Right renal cortex interstitium (tissue), 3 donors: ENCODE measurements around the gene AFAP1L2. TPM values are rescaled to one million over a fixed set of nuclear protein-coding genes. Genes with fewer than 3 reads are reported as not detected.

Experiments used
- DNase-seq, 3 donors: peaks; one replicate each; pipeline ENCODE4 v3.0.0-alpha.2; 2013; ENCODE audit warnings: low read depth in 3 of 3, low spot score in 2 of 3
- polyA plus RNA-seq, 3 donors: library from polyadenylated mRNA; unstranded; fragments of 120-200 nt; gene quantifications; one replicate each; pipeline ENCODE4 v1.2.1, GENCODE V29; 2013; ENCODE audit not compliant: insufficient read length in 3 of 3

The AFAP1L2 gene
- polyA plus RNA-seq, 3 donors: 42.2 to 48.0 (median 44.4) TPM

DNA sequence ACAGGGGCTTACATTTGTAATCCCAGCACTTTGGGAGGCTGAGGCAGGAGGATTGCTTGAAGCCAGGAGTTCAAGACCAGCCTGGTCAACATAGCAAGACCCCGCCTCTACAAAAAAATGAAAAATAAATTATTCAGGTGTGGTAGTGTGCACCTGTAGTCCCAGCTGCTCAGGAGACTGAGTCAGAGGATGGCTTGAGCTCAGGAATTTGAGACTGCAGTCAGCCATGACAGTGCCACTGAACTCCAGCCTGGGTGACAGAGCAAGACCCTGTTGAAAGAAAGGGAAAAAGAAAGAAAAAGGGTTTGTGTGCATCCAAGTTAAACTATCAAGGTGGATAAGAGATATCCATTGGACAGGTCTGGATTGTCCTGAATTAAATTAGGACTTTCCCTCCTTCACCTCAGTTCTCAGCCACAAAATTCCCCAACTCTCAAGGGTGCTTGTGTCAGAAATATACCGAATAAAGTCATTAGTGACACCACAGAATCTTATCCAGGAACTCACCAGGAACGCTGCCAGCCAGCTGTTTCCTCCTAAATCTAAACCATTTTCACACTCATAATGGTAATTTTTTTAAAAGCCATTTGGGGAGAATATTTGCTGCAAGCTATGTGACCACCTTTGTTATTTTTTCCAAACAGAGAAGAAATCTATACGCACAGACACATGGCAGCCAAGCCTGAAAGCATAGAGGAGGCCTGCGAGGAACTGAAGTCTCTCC is 12.0 kb downstream of the AFAP1L2 start:
- no peak for DNase-seq

DNA sequence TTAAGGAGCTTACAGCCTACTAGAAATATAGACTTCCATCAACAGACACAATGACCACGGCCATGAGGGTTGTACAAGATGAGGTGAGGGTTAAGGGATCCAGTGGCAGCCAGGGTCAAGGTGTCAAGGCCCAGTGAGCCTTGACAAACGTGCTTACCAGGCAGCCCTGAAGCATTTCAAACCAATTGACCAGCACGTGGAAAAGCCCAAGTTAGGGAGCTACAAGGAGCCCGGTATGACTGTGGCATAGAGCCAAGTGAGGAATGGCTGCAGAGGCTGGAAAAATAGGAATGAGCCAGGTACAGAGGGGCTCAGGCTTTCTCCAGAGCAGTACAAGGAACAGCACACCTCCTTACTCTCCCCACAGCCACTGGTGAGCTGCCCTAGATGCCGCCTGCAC is 12.7 kb downstream of the AFAP1L2 start:
- no peak for DNase-seq

DNA sequence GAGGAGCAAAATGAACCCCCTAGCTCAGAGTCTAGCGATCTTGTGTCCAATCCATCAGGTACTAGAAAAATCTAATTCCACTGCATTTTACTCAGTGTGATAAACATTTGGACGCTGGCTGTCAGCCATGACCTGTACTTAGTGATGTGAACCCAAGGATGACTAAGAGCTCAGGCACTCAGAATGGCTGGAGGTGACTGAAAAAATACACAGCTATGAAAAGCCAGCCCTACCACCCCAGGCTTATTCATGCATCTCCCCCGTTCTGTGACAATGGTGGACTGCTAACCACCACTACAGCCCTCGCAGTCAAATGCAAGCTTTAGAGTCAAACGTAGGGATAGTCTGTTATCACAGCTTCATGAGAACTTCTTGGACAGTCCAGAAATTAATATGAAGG is 14.9 kb downstream of the AFAP1L2 start:
- no peak for DNase-seq

DNA sequence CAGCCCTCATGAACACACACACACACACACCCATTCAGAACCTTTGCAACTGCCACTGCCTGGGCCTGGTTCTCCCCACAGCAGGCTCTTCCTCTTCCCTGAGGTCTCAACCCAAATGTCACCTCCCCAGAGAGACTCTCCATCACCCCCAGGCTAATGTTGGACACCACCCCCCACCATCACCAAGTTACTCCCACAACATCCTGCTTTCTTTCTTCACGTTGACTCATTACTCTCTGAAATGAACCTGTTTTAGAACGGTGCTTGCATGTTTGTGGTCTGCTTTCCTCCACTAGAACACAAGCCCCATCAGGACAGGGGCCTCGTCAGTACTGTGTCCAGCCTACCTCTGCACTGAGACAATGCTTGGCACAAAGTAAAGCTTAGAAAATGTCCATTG is 16.0 kb downstream of the AFAP1L2 start:
- DNase-seq: no peak

DNA sequence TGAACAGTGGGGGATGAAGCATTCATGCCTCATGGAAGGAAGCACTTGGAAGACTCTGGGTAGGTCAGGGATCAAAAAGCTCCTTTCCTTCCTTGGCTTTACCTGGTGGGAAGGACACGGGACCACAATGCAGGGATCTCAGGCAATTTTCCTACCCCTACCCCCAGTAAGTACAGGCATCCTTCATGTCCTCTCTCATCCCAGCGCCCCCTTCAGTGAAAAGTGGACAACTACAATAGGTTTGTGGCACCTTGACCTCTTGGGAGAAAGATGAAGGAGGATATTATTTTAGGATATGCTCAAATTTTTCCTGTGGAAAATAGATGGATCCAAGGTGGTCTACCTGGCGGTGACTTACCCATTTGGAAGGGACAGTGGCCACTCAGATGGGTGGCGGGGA is 16.5 kb downstream of the AFAP1L2 start:
- no peak for DNase-seq

DNA sequence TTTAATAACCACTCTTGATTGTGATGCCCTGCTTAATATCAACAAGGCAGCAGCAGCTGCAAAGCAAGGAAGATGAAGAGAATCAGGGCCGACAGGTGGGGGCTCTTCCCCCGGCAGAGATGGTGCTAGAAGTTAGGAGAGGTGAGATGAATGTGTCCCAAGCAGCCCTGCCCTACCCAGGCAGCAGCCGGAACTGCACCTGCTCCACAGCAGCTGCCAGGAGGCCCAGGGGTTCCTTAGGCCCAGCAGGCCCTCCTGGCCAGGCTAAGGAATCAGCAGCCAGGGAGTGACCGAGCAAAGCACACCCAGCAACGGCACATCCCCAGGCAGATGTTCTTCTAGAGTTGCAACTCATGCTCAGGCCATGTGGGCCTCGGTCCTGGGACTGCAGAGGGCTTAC is 17.9 kb downstream of the AFAP1L2 start:
- DNase-seq: no peak

DNA sequence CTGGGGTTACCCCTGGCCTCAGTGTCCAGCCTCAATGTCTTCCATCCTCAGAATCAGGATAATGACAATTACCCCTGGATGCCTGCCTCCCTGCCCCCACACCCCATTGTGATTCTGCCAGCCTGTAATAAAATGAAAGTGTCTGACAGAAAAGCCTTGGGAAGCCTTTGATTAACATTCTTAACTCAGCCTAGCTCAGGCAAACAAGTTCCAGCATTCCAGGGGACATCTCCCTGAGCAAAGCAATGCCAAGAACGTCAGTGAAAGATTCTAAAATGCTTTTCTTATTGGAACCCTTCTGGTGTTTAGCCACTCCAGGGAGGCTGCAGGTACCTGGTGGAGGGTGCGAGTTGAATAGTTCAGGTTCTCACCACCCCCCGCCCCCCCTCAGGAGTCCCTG is 18.7 kb downstream of the AFAP1L2 start:
- no peak for DNase-seq

DNA sequence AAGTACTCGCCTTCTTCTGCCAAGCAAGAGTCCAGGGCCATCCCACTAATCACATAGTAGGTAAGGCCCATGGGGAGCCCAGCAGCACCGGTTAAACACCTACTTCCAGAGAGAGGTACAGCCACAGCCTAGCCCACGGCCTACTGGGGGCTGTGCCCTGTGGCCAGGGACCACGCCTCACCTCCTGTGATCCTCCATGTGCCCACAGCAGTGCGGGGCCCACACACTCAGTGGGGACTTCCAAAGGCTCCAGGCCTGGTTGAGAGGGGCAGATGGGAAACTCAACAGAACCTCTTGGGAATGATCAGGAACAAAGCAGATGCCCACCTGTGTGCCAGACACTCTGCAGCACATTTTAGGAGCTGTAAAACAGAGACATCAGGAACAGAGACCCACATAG is 19.7 kb downstream of the AFAP1L2 start:
- DNase-seq: no peak

DNA sequence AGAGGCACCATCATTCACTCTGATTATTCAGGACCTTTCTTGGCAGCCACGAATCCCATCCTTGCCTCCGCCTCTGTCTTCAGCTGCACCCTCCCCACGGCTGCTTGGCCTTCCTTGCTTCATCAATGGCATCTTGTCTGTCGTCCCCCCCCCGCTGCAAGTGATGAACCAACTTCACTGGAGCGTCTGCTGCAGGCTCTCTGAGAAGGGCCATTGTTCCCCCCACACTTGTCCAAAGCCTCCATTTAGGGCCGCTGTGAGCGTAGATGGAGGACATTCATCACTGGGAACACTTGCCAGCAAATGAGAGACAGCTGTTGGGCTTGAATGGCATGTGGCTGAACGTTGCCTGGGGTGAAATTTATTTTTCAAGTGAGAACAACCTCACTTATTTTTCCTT is 20.1 kb downstream of the AFAP1L2 start:
- DNase-seq: no peak

DNA sequence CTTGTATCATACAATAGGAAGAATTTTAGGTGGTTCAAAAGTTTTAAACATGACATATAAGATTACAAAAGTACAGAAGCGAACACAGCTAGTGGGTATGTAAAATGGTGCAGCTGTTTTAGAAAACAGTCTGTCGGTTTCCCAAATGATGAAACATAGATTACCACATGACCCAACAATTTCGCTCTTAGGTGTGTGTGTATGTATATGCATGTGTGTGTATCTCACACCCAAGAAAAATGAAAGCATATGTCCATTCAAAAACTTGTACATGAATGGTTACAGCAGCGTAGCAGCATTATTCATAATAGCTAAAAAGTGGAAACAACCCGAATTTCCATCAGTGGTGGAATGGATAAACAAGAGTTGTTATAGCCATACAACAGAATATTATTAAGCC is 23.5 kb downstream of the AFAP1L2 start:
- no peak for DNase-seq

DNA sequence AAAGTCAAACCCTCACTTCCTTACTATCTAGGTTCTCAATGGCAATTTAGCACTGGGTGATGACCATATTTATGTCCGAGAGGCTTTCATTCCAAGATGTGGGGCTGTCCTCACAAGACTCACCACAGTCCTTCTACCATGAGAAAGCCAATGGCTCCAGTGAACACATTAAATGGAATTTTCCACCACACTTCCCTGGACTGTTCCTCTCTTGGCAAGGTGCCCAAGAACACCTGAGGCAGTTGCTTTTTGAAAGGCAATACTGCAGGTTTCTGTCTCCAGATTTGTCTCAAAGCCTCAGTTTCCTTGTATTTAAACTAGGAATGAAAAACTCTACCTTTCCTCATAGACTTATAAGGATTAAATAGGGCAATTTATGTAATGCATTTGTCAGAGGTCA is 24.2 kb downstream of the AFAP1L2 start:
- no peak for DNase-seq

DNA sequence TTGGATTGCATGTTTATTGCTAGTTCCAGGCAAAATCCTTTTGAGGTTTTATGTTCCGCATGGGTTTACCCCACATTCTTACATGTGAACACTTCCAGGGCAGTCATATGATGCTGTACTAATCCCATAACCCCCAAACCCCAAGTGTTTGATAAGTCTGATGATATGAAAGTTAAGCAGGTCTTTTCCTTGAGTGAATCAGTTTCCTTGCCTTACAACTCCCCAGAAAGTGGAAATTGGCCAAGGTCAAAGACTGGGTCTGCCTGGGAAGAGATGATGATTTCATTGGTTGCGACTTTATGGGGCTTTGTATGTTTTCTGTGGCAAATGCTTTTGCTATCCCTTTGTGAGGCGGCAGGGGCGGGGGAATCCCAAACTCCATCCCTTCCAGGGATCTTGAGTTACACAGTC is 24.7 kb downstream of the AFAP1L2 start:
- no peak for DNase-seq

DNA sequence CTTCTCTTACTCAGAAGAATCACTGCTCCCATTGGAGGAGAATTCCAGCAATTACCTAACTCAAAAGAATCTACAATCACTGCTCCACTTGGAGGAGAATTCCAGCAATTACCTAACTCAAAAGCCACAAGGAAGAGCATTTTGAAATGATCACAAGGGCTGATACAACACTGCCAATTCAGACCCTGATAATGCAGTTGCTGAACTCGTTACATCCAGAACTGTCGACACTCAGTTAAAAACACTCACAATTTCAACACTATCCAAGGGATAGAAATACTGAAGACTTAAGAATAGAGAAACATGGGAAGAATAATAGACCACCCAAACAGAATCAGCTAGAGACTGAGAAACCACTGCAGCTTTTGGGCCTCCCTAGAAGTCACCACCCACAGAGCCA is 27.8 kb downstream of the AFAP1L2 start:
- DNase-seq: no peak

DNA sequence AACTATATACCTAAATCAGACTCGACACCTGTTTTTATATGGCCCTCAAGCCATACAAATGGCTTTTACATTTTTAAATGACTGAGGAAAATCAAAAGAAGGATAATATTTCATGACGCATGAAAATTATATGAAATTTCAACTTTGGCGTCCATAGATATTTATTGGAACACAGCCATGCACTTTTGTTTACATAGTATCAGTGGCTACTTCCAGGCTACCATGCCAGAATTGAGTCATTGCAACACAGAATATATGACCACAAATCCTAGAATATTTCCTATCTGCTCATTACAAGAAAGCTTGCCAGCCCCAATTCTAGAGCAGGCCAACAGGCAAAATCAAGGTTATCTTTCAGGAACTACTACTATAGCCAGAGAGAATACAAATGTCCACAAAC is 29.3 kb downstream of the AFAP1L2 start:
- DNase-seq: no peak

DNA sequence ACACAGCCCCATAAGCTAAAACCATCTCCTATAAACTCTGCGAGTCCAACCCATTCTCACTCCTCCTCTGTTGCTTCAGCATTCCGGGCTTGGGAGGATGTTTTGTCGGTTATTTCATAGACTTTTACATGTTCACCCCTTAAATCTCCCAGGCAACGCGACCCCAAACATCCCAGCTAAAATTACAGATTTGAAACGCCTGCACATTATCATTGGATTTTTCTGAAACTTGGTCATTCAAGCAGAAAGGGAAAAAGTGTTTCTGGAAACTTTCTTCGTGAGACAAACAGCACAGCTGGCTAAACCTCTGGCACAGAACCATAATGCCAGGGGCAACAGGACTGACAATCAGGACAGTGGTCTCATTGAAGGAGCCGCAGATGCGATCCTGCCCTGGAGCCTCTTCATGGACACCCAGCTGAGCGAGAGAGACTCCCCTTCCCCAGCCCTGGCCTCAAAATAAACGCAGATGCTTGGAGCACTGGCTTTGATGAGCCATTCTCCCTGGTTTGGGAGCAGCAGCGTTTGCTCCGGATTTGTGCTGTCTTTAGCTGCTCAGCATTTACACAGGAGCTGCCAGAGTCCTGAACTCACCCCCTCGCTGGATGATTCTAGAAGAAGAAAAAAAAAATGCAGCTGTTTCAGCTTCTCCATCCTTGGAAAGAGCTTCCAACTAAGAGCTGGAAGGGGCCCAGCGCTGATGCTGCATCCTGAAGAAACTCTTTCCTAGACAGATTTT is 30.1 kb downstream of the AFAP1L2 start:
- DNase-seq: no peak

DNA sequence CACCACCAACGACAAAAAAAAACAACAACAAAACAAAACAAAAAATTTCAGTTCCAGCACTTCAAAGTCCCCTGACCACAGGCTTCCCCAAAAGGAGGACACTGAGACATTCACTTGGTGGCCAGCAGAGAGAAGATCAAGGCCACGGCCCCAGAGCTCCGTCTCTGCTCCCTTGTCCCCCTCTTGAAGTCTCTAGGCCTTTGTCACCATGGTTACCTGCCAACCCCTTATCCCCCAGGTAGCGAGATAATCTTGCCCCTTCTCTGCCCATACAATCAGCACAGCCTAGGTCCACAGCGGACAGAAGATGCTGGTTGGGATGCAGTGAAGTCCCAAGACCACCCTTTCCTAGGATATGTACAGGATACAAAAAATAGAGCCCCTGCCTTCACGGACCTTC is 30.7 kb downstream of the AFAP1L2 start:
- no peak for DNase-seq

DNA sequence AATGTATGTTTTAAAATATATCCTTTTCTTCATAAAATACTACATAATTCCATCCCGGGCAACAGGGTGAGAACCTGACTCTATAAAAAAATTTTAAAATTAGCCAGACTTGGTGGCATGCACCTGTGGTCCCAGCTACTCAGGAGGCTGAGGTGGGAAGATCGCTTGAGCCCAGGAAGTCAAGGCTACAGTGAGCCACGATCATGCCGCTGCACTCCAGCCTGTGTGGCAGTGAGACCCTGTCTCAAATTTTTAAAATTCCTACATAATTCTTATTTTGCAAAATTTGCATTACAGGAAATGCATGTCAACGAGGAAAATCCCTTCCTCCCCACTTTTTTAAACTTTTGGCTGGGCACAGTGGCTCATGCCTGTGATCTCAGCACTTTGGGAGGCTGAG is 31.3 kb downstream of the AFAP1L2 start:
- DNase-seq: no peak

DNA sequence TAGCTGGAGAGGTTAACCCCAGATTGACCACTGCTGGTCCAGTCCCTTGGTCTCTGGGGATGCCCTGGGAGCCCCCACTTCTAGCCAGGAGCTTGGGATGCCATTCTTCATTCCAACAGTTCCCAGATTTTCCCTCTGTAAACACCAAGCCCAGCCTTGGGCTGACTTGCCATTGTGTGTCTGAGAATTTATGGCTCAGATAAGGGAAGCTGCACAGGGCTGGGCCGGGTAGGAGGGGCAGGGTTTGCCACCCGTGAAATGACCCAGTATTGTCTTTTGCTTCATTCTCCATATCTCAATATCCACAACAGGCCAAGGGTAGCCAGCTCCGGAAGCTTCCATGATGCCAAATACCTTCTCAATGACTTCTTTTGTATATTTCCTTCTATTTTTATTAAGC is 32.1 kb downstream of the AFAP1L2 start:
- DNase-seq: no peak

DNA sequence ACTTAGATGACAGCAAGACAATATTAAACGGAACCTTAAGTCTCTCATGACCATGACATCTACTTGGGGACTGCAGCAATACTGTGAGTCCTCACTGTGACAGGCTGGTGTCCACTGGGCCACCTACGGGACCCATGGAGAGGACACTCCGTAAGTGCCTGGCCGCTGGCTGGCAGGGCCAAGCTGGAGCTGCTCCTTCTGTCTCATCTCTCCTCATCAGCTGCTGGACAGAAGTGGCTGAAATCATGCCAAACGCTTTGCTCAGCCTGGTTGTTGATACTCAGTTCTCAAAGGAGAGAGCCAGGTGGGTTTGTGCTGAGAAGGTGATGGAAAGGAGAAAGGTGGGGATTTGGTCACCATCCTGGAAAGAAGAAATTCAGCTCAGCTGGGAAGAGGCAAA is 33.3 kb downstream of the AFAP1L2 start:
- DNase-seq: no peak

DNA sequence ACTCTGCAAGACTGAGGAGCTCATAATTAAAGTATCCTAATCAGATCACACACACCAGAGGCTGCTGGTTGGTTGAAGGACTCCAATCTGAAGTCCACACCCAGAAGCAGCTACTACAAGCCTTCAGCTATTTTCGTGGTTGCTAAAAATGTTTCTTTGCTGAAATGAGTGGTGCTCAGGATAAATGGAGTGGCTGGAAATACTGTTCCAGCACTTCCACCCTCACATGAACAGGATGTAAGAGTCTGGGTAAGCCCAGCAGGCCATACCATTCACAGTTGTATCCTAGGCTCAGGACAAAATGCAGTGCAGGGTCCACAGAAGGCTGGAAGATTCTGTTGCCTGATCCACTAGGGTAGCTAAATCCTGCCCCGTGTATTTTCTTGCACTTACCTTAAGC is 34.1 kb downstream of the AFAP1L2 start:
- DNase-seq: no peak

DNA sequence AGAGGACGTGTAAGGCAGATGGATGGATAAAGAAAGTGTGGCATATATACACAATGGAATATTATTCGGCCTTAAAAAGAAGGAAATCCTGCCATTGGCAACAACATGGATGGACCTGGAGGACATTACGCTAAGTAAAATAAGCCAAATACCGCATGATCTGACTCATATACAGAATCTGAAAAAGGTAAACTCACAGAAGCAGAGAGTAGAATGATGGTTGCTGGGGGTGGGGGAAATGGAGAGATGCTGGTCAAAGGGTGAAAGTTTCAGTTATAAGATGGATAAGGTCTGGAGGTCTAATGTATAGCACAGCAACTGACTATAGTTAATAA is 36.3 kb downstream of the AFAP1L2 start:
- no peak for DNase-seq

DNA sequence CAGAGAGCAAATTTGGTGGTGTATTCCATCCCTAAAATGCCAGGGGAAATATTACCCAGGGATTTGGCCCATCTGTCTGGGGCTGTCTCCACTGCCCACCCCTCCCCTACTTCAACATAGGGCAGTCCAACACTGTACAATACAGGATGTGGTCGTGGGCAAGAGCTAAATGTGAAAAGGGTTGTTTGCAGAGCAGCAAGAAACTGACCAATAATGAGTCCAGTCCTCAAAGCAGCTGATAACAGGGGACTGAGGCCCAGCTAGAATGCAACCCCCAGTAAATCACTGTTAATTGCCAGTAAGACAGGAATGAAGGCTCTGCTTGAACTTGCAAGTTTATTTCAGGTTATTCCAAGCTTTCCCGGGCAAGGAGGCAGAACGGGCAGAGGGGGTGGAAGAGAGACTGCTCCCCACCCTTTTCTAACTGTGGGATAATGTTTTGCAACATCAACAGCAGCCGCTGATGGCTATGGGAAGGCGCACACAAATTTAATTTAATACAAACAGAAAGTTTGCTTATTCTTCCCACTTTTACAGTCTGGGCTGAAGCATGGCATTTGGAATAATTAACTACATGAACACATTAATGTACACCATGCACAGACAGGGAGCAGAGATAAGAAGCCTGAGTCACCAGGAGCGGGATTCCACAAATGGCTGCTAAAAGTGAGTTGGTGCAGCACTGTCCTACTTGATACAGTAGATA is 36.8 kb downstream of the AFAP1L2 start:
- DNase-seq: peak; percentile 77 to 80 (median 79)
